KMS-11 (cell line): ENCODE measurements around the gene PPM1H.

Experiments
- H2AFZ ChIP-seq: fragments of 200-600 bp; sonication (generic); 2 replicates; pipeline ENCODE4 v1.6.1; 2016; ENCODE audit warnings: antibody characterized with exemption, mixed run types, low read depth
- H3K27ac ChIP-seq: fragments of 200-600 bp; sonication (generic); 2 replicates; pipeline ENCODE4 v1.6.1; 2016; ENCODE audit warnings: mild to moderate bottlenecking, mixed run types
- H3K27me3 ChIP-seq: fragments of 200-600 bp; sonication (generic); 2 replicates; pipeline ENCODE4 v1.6.1; 2017; ENCODE audit warnings: mild to moderate bottlenecking, low read depth, mixed run types, moderate library complexity; ENCODE audit not compliant: insufficient read depth
- H3K36me3 ChIP-seq: fragments of 200-600 bp; sonication (generic); 2 replicates; pipeline ENCODE4 v1.6.1; 2017; ENCODE audit warnings: mild to moderate bottlenecking, mixed run types; ENCODE audit not compliant: insufficient read depth
- H3K4me1 ChIP-seq: fragments of 200-600 bp; sonication (generic); 2 replicates; pipeline ENCODE4 v1.6.1; 2016; ENCODE audit warnings: mild to moderate bottlenecking, low read depth, mixed run types; ENCODE audit not compliant: poor library complexity, severe bottlenecking
- H3K4me2 ChIP-seq: fragments of 200-600 bp; sonication (generic); 2 replicates; pipeline ENCODE4 v1.7.0; 2016; ENCODE audit warnings: mild to moderate bottlenecking, mixed run types
- H3K4me3 ChIP-seq: fragments of 200-600 bp; sonication (generic); IDR thresholded peaks from 2 replicates; pipeline ENCODE4 v1.6.1; 2017; ENCODE audit warnings: low read depth, low read length, mixed read lengths; ENCODE audit not compliant: insufficient read depth
- H3K79me2 ChIP-seq: fragments of 200-600 bp; sonication (generic); 2 replicates; pipeline ENCODE4 v1.6.1; 2016; ENCODE audit warnings: low read depth, mixed run types; ENCODE audit not compliant: insufficient read depth
- H3K9ac ChIP-seq: fragments of 200-600 bp; sonication (generic); 2 replicates; pipeline ENCODE4 v1.6.1; 2016; ENCODE audit warnings: mild to moderate bottlenecking, mixed run types
- H4K20me1 ChIP-seq: fragments of 200-600 bp; sonication (generic); 2 replicates; pipeline ENCODE4 v1.6.1; 2016; ENCODE audit warnings: mild to moderate bottlenecking, mixed run types; ENCODE audit not compliant: insufficient read depth
- CTCF ChIP-seq: fragments of 200-600 bp; sonication (generic); conservative IDR thresholded peaks from 2 replicates; pipeline ENCODE4 v1.6.1; 2017; ENCODE audit warnings: low read depth, mild to moderate bottlenecking, antibody characterized with exemption, low read length, moderate library complexity, mixed read lengths

PPM1H gene

GRCh38 chr12:62911286-62911685 is 23.7 kb downstream of the PPM1H start:
- no peak overlapping the region for H3K4me2 ChIP-seq
- H3K4me3 ChIP-seq: no peak overlapping the region
- H3K27ac ChIP-seq: no peak overlapping the region
- H4K20me1 ChIP-seq: no peaks in the 10 kb centered on the region
- no peaks in the 10 kb centered on the region for H3K4me1 ChIP-seq
- no peaks in the 10 kb centered on the region for H3K79me2 ChIP-seq
- H3K27me3 ChIP-seq: no peaks in the 10 kb centered on the region
- H3K9ac ChIP-seq: no peak overlapping the region
- no peaks in the 10 kb centered on the region for H3K36me3 ChIP-seq
- no peak overlapping the region for H2AFZ ChIP-seq
- TF ChIP-seq CTCF: no peak

GRCh38 chr12:62910549-62911169 is 24.3 kb downstream of the PPM1H start:
- no peak overlapping the region for H3K4me3 ChIP-seq
- H3K9ac ChIP-seq: no peak overlapping the region
- no peaks in the 10 kb centered on the region for H3K27me3 ChIP-seq
- no peaks in the 10 kb centered on the region for H4K20me1 ChIP-seq
- no peak overlapping the region for H2AFZ ChIP-seq
- no peak for TF ChIP-seq CTCF
- no peak overlapping the region for H3K4me2 ChIP-seq
- H3K4me1 ChIP-seq: no peaks in the 10 kb centered on the region
- H3K79me2 ChIP-seq: no peaks in the 10 kb centered on the region
- H3K27ac ChIP-seq: no peak overlapping the region
- H3K36me3 ChIP-seq: no peaks in the 10 kb centered on the region

- no peak overlapping the region for H2AFZ ChIP-seq
- H3K4me2 ChIP-seq: no peak overlapping the region
- no peaks in the 10 kb centered on the region for H3K79me2 ChIP-seq
- no peak overlapping the region for H3K27ac ChIP-seq
- no peak overlapping the region for H3K9ac ChIP-seq
- H4K20me1 ChIP-seq: no peaks in the 10 kb centered on the region
- H3K4me1 ChIP-seq: no peaks in the 10 kb centered on the region
- no peaks in the 10 kb centered on the region for H3K27me3 ChIP-seq
- no peak overlapping the region for H3K4me3 ChIP-seq
- TF ChIP-seq CTCF: no peak
- no peaks in the 10 kb centered on the region for H3K36me3 ChIP-seq
Observed at GRCh38 chr12:62909340-62909739, 25.6 kb downstream of the PPM1H start.

- H4K20me1 ChIP-seq: no peaks in the 10 kb centered on the region
- H3K9ac ChIP-seq: no peak overlapping the region
- H3K36me3 ChIP-seq: no peaks in the 10 kb centered on the region
- no peak overlapping the region for H3K4me3 ChIP-seq
- no peaks in the 10 kb centered on the region for H3K27me3 ChIP-seq
- no peak overlapping the region for H2AFZ ChIP-seq
- H3K79me2 ChIP-seq: no peaks in the 10 kb centered on the region
- TF ChIP-seq CTCF: no peak
- H3K27ac ChIP-seq: no peak overlapping the region
- no peak overlapping the region for H3K4me2 ChIP-seq
- no peaks in the 10 kb centered on the region for H3K4me1 ChIP-seq
Observed at GRCh38 chr12:62908674-62909073, 26.3 kb downstream of the PPM1H start.
